ENCODE results near the gene OR4C11. TPM values are rescaled to one million over a fixed set of nuclear protein-coding genes. Genes with fewer than 3 reads are reported as not detected.

The OR4C11 gene
- total RNA-seq = not detected
- total RNA-seq (2013) = not detected
- 0 reads per million in 29 experiments for total RNA-seq

DNA sequence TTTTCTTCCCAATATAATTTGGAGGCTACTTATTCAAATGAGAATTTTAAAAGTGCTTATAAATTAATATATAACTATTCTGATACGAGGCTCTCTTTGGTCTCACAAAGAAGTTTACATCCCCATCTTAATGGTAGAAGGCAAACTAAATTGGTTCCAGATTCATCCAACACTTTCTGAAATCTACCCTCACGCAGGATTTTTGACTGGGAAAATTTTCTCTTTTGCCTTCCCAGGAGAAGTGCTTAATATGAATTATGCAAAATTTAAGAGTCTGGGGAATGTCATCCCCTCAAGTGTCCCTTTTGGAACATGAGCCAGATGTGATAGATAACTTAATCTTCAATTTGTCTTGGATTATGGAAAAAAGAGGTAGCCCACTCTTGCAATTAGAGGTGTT, at the start of gene OR4C11:
OR4C11 (minus strand) TSS at position 101 of the 400 bp plus-strand sequence. CDS start 3,272 bp downstream, outside the sequence.
- Histone ChIP-seq H3K27ac (ENCODE audit: low read length) (no peak within 1 kb of the TSS), H3K36me3 (ENCODE audit: control insufficient read depth in 2 of 2, extremely low read depth in 1 of 2, insufficient read depth in 1 of 2, low read length in 1 of 2) (no peaks in the 10 kb centered on the region), H3K4me1 (ENCODE audit: control insufficient read depth in 1 of 2, extremely low read depth in 1 of 2, insufficient read depth in 2 of 2, low read length in 2 of 2) (no peaks in the 10 kb centered on the region), H3K27me3 (replicated peaks in 1 of 2; ENCODE audit: control insufficient read depth in 2 of 2, extremely low read depth in 1 of 2, insufficient read depth in 2 of 2, low read length in 1 of 2) (no peaks in the 10 kb centered on the region), H3K4me3 (ENCODE audit: control insufficient read depth in 1 of 2, extremely low read depth in 1 of 2, low read length in 1 of 2) (no peak within 1 kb of the TSS), H3K9me3 (peaks cover 7% of the 10 kb centered on the region)
- ChIA-PET POLR2A (no interaction called here), CTCF (no interaction called here)
- Mint-ChIP-seq H3K27me3 (no peaks in the 10 kb centered on the region), H3K4me1 (no peaks in the 10 kb centered on the region), H3K4me3 (no peak within 1 kb of the TSS), H3K9me3 (peaks cover 3 to 37% (median 26%) of the 10 kb centered on the region in 3 donors), H3K36me3 (no peaks in the 10 kb centered on the region), H3K27ac (no peak within 1 kb of the TSS)
- WGBS (ENCODE audit: insufficient coverage) = no CpG with 5 or more reads among the region's 2 CpGs
- DNase-seq (no peak), ATAC-seq (replicated peaks in 1 of 4) (no peak)

GRCh38 chr11:55655096-55655495, 47.7 kb upstream of the OR4C11 start:
- Histone ChIP-seq H3K27me3 (replicated peaks in 1 of 2; ENCODE audit: control insufficient read depth in 2 of 2, extremely low read depth in 1 of 2, insufficient read depth in 2 of 2, low read length in 1 of 2) (no peaks in the 10 kb centered on the region), H3K27ac (ENCODE audit: low read length) (no peak overlapping the region), H3K9me3 (no peaks in the 10 kb centered on the region), H3K4me1 (ENCODE audit: control insufficient read depth in 1 of 2, extremely low read depth in 1 of 2, insufficient read depth in 2 of 2, low read length in 2 of 2) (no peaks in the 10 kb centered on the region), H3K4me3 (ENCODE audit: control insufficient read depth in 1 of 2, extremely low read depth in 1 of 2, low read length in 1 of 2) (no peak overlapping the region), H3K36me3 (ENCODE audit: control insufficient read depth in 2 of 2, extremely low read depth in 1 of 2, insufficient read depth in 1 of 2, low read length in 1 of 2) (no peaks in the 10 kb centered on the region)
- Mint-ChIP-seq H3K9me3 (peaks cover 15 to 30% (median 21%) of the 10 kb centered on the region in 3 donors), H3K36me3 (no peaks in the 10 kb centered on the region), H3K4me1 (no peaks in the 10 kb centered on the region), H3K27me3 (no peaks in the 10 kb centered on the region), H3K27ac (no peak overlapping the region), H3K4me3 (no peak overlapping the region)
- DNase-seq (no peak), ATAC-seq (replicated peaks in 1 of 4) (no peak)
- ChIA-PET POLR2A (no interaction called here), CTCF (interaction anchor here in 1 of 2 donors (0.5 kb wide), 1 partner anchor 480 kb away, joined by 3 read pairs; no protein-coding TSS in a partner anchor)

- Histone ChIP-seq H3K4me1 (ENCODE audit: control insufficient read depth in 1 of 2, extremely low read depth in 1 of 2, insufficient read depth in 2 of 2, low read length in 2 of 2) (no peaks in the 10 kb centered on the region), H3K27ac (ENCODE audit: low read length) (no peak overlapping the region), H3K27me3 (replicated peaks in 1 of 2; ENCODE audit: control insufficient read depth in 2 of 2, extremely low read depth in 1 of 2, insufficient read depth in 2 of 2, low read length in 1 of 2) (no peaks in the 10 kb centered on the region), H3K4me3 (ENCODE audit: control insufficient read depth in 1 of 2, extremely low read depth in 1 of 2, low read length in 1 of 2) (no peak overlapping the region), H3K36me3 (ENCODE audit: control insufficient read depth in 2 of 2, extremely low read depth in 1 of 2, insufficient read depth in 1 of 2, low read length in 1 of 2) (no peaks in the 10 kb centered on the region), H3K9me3 (no peaks in the 10 kb centered on the region)
- Mint-ChIP-seq H3K27me3 (no peaks in the 10 kb centered on the region), H3K4me1 (no peaks in the 10 kb centered on the region), H3K9me3 (peaks cover 9 to 37% (median 17%) of the 10 kb centered on the region in 3 donors), H3K4me3 (no peak overlapping the region), H3K27ac (no peak overlapping the region), H3K36me3 (no peaks in the 10 kb centered on the region)
- no peak for ATAC-seq (replicated peaks in 1 of 4)
- POLR2A ChIA-PET = no interaction called here
- CTCF ChIA-PET = no interaction called here
- no CpG with 5 or more reads among the region's 1 CpG for WGBS (ENCODE audit: insufficient coverage)
- no peak for DNase-seq
These were observed 45.1 kb upstream of the OR4C11 start for GRCh38 chr11:55652560-55652959.

- H3K9me3 ChIP-seq = no peaks in the 10 kb centered on the region
- POLR2A ChIA-PET = no interaction called here
- H3K27me3 Mint-ChIP-seq = no peaks in the 10 kb centered on the region
- ATAC-seq (replicated peaks in 1 of 4) (no peak), DNase-seq (no peak)
- no peaks in the 10 kb centered on the region for H3K4me1 ChIP-seq (ENCODE audit: control insufficient read depth in 1 of 2, extremely low read depth in 1 of 2, insufficient read depth in 2 of 2, low read length in 2 of 2)
- no peak within 1 kb of the TSS for H3K4me3 ChIP-seq (ENCODE audit: control insufficient read depth in 1 of 2, extremely low read depth in 1 of 2, low read length in 1 of 2)
- H3K36me3 ChIP-seq (ENCODE audit: control insufficient read depth in 2 of 2, extremely low read depth in 1 of 2, insufficient read depth in 1 of 2, low read length in 1 of 2) = no peaks in the 10 kb centered on the region
- H3K4me1 Mint-ChIP-seq = no peaks in the 10 kb centered on the region
- no peak within 1 kb of the TSS for H3K27ac Mint-ChIP-seq
- no peak within 1 kb of the TSS for H3K27ac ChIP-seq (ENCODE audit: low read length)
- WGBS (ENCODE audit: insufficient coverage) = no CpG with 5 or more reads among the region's 2 CpGs
- H3K27me3 ChIP-seq (replicated peaks in 1 of 2; ENCODE audit: control insufficient read depth in 2 of 2, extremely low read depth in 1 of 2, insufficient read depth in 2 of 2, low read length in 1 of 2) = no peaks in the 10 kb centered on the region
- H3K4me3 Mint-ChIP-seq = no peak within 1 kb of the TSS
- peaks cover 4 to 36% (median 27%) of the 10 kb centered on the region in 3 donors for H3K9me3 Mint-ChIP-seq
- CTCF ChIA-PET = no interaction called here
- H3K36me3 Mint-ChIP-seq = no peaks in the 10 kb centered on the region
These were observed 40.6 kb upstream of the OR4C11 start, which contains the start of gene OR4S2 for GRCh38 chr11:55648027-55648426. TSS of gene OR4S2 (plus strand) at chr11:55648327. CDS start at chr11:55650904, 2,577 bp downstream.

- CTCF ChIA-PET = no interaction called here
- H3K4me1 Mint-ChIP-seq = no peaks in the 10 kb centered on the region
- POLR2A ChIA-PET = no interaction called here
- H3K4me3 Mint-ChIP-seq = no peak within 1 kb of the TSS
- Histone ChIP-seq H3K9me3 (no peaks in the 10 kb centered on the region), H3K4me3 (ENCODE audit: control insufficient read depth in 1 of 2, extremely low read depth in 1 of 2, low read length in 1 of 2) (no peak within 1 kb of the TSS), H3K36me3 (ENCODE audit: control insufficient read depth in 2 of 2, extremely low read depth in 1 of 2, insufficient read depth in 1 of 2, low read length in 1 of 2) (no peaks in the 10 kb centered on the region), H3K27me3 (replicated peaks in 1 of 2; ENCODE audit: control insufficient read depth in 2 of 2, extremely low read depth in 1 of 2, insufficient read depth in 2 of 2, low read length in 1 of 2) (no peaks in the 10 kb centered on the region), H3K4me1 (ENCODE audit: control insufficient read depth in 1 of 2, extremely low read depth in 1 of 2, insufficient read depth in 2 of 2, low read length in 2 of 2) (no peaks in the 10 kb centered on the region), H3K27ac (ENCODE audit: low read length) (no peak within 1 kb of the TSS)
- H3K9me3 Mint-ChIP-seq = peaks cover 16 to 45% (median 28%) of the 10 kb centered on the region in 3 donors
- H3K27me3 Mint-ChIP-seq = no peaks in the 10 kb centered on the region
- no peak for ATAC-seq (replicated peaks in 1 of 4)
- H3K27ac Mint-ChIP-seq = no peak within 1 kb of the TSS
- WGBS (ENCODE audit: insufficient coverage) = no CpG with 5 or more reads among the region's 3 CpGs
- DNase-seq = no peak
- H3K36me3 Mint-ChIP-seq = no peaks in the 10 kb centered on the region
These were observed 27.4 kb upstream of the OR4C11 start, which contains the start of gene OR4P4 for GRCh38 chr11:55634813-55635212. TSS of gene OR4P4 (plus strand) at chr11:55635113.

GRCh38 chr11:55624531-55624930, 17.1 kb upstream of the OR4C11 start:
- POLR2A ChIA-PET = no interaction called here
- no peaks in the 10 kb centered on the region for H3K4me1 Mint-ChIP-seq
- CTCF ChIA-PET = no interaction called here

DNA sequence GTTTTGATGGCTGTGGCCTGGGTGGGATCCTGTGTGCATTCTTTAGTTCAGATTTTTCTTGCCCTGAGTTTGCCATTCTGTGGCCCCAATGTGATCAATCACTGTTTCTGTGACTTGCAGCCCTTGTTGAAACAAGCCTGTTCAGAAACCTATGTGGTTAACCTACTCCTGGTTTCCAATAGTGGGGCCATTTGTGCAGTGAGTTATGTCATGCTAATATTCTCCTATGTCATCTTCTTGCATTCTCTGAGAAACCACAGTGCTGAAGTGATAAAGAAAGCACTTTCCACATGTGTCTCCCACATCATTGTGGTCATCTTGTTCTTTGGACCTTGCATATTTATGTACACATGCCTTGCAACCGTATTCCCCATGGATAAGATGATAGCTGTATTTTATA, 34.9 kb downstream of the OR4C11 start:
- POLR2A ChIA-PET = no interaction called here
- Mint-ChIP-seq H3K36me3 (no peaks in the 10 kb centered on the region), H3K9me3 (peaks cover 10 to 42% (median 34%) of the 10 kb centered on the region in 3 donors)

More at GRCh38 chr11:55624531-55624930, 17.1 kb upstream of the OR4C11 start:
- Mint-ChIP-seq H3K9me3 (peaks cover 17 to 49% (median 34%) of the 10 kb centered on the region in 3 donors), H3K36me3 (no peaks in the 10 kb centered on the region), H3K27me3 (no peaks in the 10 kb centered on the region), H3K4me3 (no peak overlapping the region), H3K27ac (no peak overlapping the region)
- Histone ChIP-seq H3K27ac (ENCODE audit: low read length) (no peak overlapping the region), H3K4me3 (ENCODE audit: control insufficient read depth in 1 of 2, extremely low read depth in 1 of 2, low read length in 1 of 2) (no peak overlapping the region), H3K36me3 (ENCODE audit: control insufficient read depth in 2 of 2, extremely low read depth in 1 of 2, insufficient read depth in 1 of 2, low read length in 1 of 2) (no peaks in the 10 kb centered on the region), H3K9me3 (peaks cover 3% of the 10 kb centered on the region), H3K27me3 (replicated peaks in 1 of 2; ENCODE audit: control insufficient read depth in 2 of 2, extremely low read depth in 1 of 2, insufficient read depth in 2 of 2, low read length in 1 of 2) (no peaks in the 10 kb centered on the region), H3K4me1 (ENCODE audit: control insufficient read depth in 1 of 2, extremely low read depth in 1 of 2, insufficient read depth in 2 of 2, low read length in 2 of 2) (no peaks in the 10 kb centered on the region)
- ATAC-seq (replicated peaks in 1 of 4) (no peak), DNase-seq (no peak)
- 100% methylated on average over 1 of the region's 1 CpG for WGBS (ENCODE audit: insufficient coverage)

More for the DNA sequence above, 34.9 kb downstream of the OR4C11 start:
- Histone ChIP-seq H3K27me3 (replicated peaks in 1 of 2; ENCODE audit: control insufficient read depth in 2 of 2, extremely low read depth in 1 of 2, insufficient read depth in 2 of 2, low read length in 1 of 2) (no peaks in the 10 kb centered on the region), H3K4me1 (ENCODE audit: control insufficient read depth in 1 of 2, extremely low read depth in 1 of 2, insufficient read depth in 2 of 2, low read length in 2 of 2) (no peaks in the 10 kb centered on the region), H3K9me3 (peaks cover 10% of the 10 kb centered on the region), H3K27ac (ENCODE audit: low read length) (no peak overlapping the region), H3K4me3 (ENCODE audit: control insufficient read depth in 1 of 2, extremely low read depth in 1 of 2, low read length in 1 of 2) (no peak overlapping the region), H3K36me3 (ENCODE audit: control insufficient read depth in 2 of 2, extremely low read depth in 1 of 2, insufficient read depth in 1 of 2, low read length in 1 of 2) (no peaks in the 10 kb centered on the region)
- CTCF ChIA-PET = no interaction called here
- H3K27me3 Mint-ChIP-seq = no peaks in the 10 kb centered on the region
- H3K4me1 Mint-ChIP-seq = no peaks in the 10 kb centered on the region
- no peak overlapping the region for H3K4me3 Mint-ChIP-seq
- no peak overlapping the region for H3K27ac Mint-ChIP-seq
- no peak for ATAC-seq (replicated peaks in 1 of 4)
- DNase-seq = no peak
- WGBS (ENCODE audit: insufficient coverage) = no CpG with 5 or more reads among the region's 1 CpG
